BLaER1 treated with 17β-estradiol and CSF1 and Interleukin-3, amounts not matched to agents 10 nM and 100 nM (cell line): Measurements from ENCODE around the gene SLC35A2.
"Not testable (repeated sequence)": the region's sequence is repeated elsewhere in the genome, so short reads cannot be mapped to it uniquely, and the experiment has no call there.

Source experiments
- H3K27ac ChIP-seq, 11 experiments: shearing (Covaris generic); formaldehyde crosslinking; 2 replicates each; pipeline ENCODE4 v1.8.1; 2022
- H3K27me3 ChIP-seq, 11 experiments: shearing (Covaris generic); formaldehyde crosslinking; 2 replicates each; pipeline ENCODE4 v1.8.1; 2022
- H3K36me3 ChIP-seq, 11 experiments: shearing (Covaris generic); formaldehyde crosslinking; 2 replicates each; pipeline ENCODE4 v1.8.1; 2022
- H3K4me1 ChIP-seq, 10 experiments: shearing (Covaris generic); formaldehyde crosslinking; 2 replicates each; pipeline ENCODE4 v1.8.1; 2022
- H3K4me2 ChIP-seq, 11 experiments: shearing (Covaris generic); formaldehyde crosslinking; 2 replicates each; pipeline ENCODE4 v1.8.1; 2022
- H3K4me3 ChIP-seq, 10 experiments: shearing (Covaris generic); formaldehyde crosslinking; 2 replicates each; pipeline ENCODE4 v1.8.1; 2022
- H3K9ac ChIP-seq, 11 experiments: shearing (Covaris generic); formaldehyde crosslinking; 2 replicates each; pipeline ENCODE4 v1.8.1; 2022
- H3K9me3 ChIP-seq, 11 experiments: shearing (Covaris generic); formaldehyde crosslinking; replicated peaks in 1 of 11; 2 replicates each; pipeline ENCODE4 v1.8.1; 2022
- H4K20me1 ChIP-seq, 11 experiments: shearing (Covaris generic); formaldehyde crosslinking; 2 replicates each; pipeline ENCODE4 v1.8.1; 2022
- Cebpa-rat ChIP-seq, 11 experiments: shearing (Covaris generic); IDR thresholded peaks; 2 replicates each; pipeline ENCODE4 v1.8.1; 2022

SLC35A2 gene

GRCh38 chrX:48896611-48897011 lies 14.8 kb downstream of the SLC35A2 start:
- Histone ChIP-seq H3K27ac (peak overlapping the region; percentile 84 to 94 (median 90)), H3K4me1 (peaks cover 27 to 39% (median 33%) of the 10 kb centered on the region in 10 experiments), H3K4me3 (peak overlapping the region; percentile 67 to 84 (median 73)), H3K9ac (peak overlapping the region; percentile 87 to 94 (median 89)), H3K36me3 (peaks cover 7 to 46% (median 26%) of the 10 kb centered on the region in 11 experiments; a peak in 19 of 22 replicates), H4K20me1 (peaks cover 0 to 46% (median 28%) of the 10 kb centered on the region in 11 experiments; a peak in 13 of 22 replicates), H3K4me2 (peak overlapping the region; percentile 68 to 84 (median 77)), H3K9me3 (peaks cover 0 to 20% (median 3%) of the 10 kb centered on the region in 11 experiments; a peak in 7 of 22 replicates), H3K27me3 (peaks cover 0 to 32% (median 18%) of the 10 kb centered on the region in 11 experiments; a peak in 13 of 22 replicates)
- no peak for TF ChIP-seq Cebpa-rat (IDR thresholded peaks at IDR 0.05)

DNA sequence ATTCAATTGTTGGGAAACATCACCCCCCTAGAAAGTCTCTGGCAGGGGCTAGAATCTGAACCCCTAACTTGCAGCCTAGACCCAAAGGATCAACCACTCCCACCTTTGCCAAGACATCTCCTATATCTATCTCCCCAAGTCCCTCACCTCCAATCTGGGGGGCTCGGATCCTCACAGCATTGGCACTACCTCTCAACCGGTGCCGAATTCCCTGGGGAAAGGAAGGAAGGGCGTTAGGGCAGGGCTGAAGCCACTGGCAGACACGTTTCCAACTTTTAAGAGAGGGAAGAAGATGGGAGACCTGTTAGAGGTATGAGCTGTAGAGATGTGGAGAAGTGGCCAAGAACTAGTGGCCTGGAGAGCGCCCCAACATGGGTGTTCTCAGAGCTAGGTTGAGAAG lies 16.6 kb downstream of the SLC35A2 start:
- peaks cover 0 to 30% (median 13%) of the 10 kb centered on the region in 11 experiments; a peak in 11 of 22 replicates for H3K36me3 ChIP-seq
- H4K20me1 ChIP-seq: peaks cover 0 to 39% (median 19%) of the 10 kb centered on the region in 11 experiments; a peak in 11 of 22 replicates
- TF ChIP-seq Cebpa-rat (IDR thresholded peaks at IDR 0.05): no peak
- H3K4me2 ChIP-seq: no peak overlapping the region
- no peak overlapping the region for H3K27ac ChIP-seq
- H3K4me3 ChIP-seq: no peak overlapping the region
- no peak overlapping the region for H3K9ac ChIP-seq
- H3K9me3 ChIP-seq: peaks cover 0 to 21% (median 3%) of the 10 kb centered on the region in 11 experiments; a peak in 7 of 22 replicates
- peaks cover 28 to 41% (median 33%) of the 10 kb centered on the region in 10 experiments for H3K4me1 ChIP-seq
- H3K27me3 ChIP-seq: peaks cover 0 to 29% (median 11%) of the 10 kb centered on the region in 11 experiments; a peak in 12 of 22 replicates

GRCh38 chrX:48893556-48894348 lies 17.7 kb downstream of the SLC35A2 start:
- Histone ChIP-seq H3K9me3 (peaks cover 0 to 21% (median 3%) of the 10 kb centered on the region in 11 experiments; a peak in 7 of 22 replicates), H4K20me1 (peaks cover 0 to 29% (median 13%) of the 10 kb centered on the region in 11 experiments; a peak in 11 of 22 replicates), H3K27ac (no peak overlapping the region), H3K4me1 (peaks cover 18 to 33% (median 23%) of the 10 kb centered on the region in 10 experiments), H3K27me3 (peaks cover 0 to 32% (median 11%) of the 10 kb centered on the region in 11 experiments; a peak in 13 of 22 replicates), H3K9ac (0 out of 22 replicates have a peak overlapping the region, but pooled peaks of 1 of the 11 experiments have one; percentile 17), H3K4me2 (no peak overlapping the region), H3K4me3 (no peak overlapping the region), H3K36me3 (peaks cover 0 to 24% (median 13%) of the 10 kb centered on the region in 11 experiments; a peak in 10 of 22 replicates)
- TF ChIP-seq Cebpa-rat (IDR thresholded peaks at IDR 0.05): no peak

- Histone ChIP-seq H3K27ac (no peak overlapping the region), H3K4me2 (peak overlapping the region in 5 of 11 experiments; percentile 27 to 85 (median 64); a peak in 5 of 22 replicates), H3K9me3 (peaks cover 0 to 16% (median under 1%) of the 10 kb centered on the region in 11 experiments; a peak in 7 of 22 replicates), H4K20me1 (peaks cover 0 to 28% (median 9%) of the 10 kb centered on the region in 11 experiments; a peak in 7 of 22 replicates), H3K27me3 (peaks cover 0 to 32% (median 11%) of the 10 kb centered on the region in 11 experiments; a peak in 13 of 22 replicates), H3K4me1 (peaks cover 15 to 29% (median 21%) of the 10 kb centered on the region in 10 experiments; a peak in 19 of 20 replicates), H3K4me3 (no peak overlapping the region), H3K36me3 (peaks cover 0 to 24% (median 13%) of the 10 kb centered on the region in 11 experiments; a peak in 10 of 22 replicates), H3K9ac (peak overlapping the region in 2 of 11 experiments; percentile 17 to 71; a peak in 2 of 22 replicates)
- TF ChIP-seq Cebpa-rat (IDR thresholded peaks at IDR 0.05): no peak
Observed at GRCh38 chrX:48892896-48893295, 18.6 kb downstream of the SLC35A2 start.

- Histone ChIP-seq H3K27me3 (peaks cover 0 to 39% (median 11%) of the 10 kb centered on the region in 11 experiments; a peak in 14 of 22 replicates), H3K36me3 (peaks cover 0 to 24% (median 13%) of the 10 kb centered on the region in 11 experiments; a peak in 10 of 22 replicates), H3K4me2 (peak overlapping the region; percentile 61 to 92 (median 79)), H3K9me3 (peaks cover 0 to 6% (median 0%) of the 10 kb centered on the region in 11 experiments; a peak in 2 of 22 replicates), H3K4me3 (peak overlapping the region; percentile 54 to 72 (median 62)), H3K27ac (peak overlapping the region in 8 of 11 experiments; percentile 9 to 51 (median 24); a peak in 10 of 22 replicates), H3K9ac (peak overlapping the region; percentile 52 to 73 (median 70)), H4K20me1 (peaks cover 0 to 27% (median 9%) of the 10 kb centered on the region in 11 experiments; a peak in 7 of 22 replicates), H3K4me1 (peaks cover 13 to 28% (median 19%) of the 10 kb centered on the region in 10 experiments; a peak in 19 of 20 replicates)
- TF ChIP-seq Cebpa-rat (IDR thresholded peaks at IDR 0.05): no peak
Observed at GRCh38 chrX:48891402-48892288, 19.8 kb downstream of the SLC35A2 start.

GRCh38 chrX:48890934-48891401 lies 20.5 kb downstream of the SLC35A2 start:
- H3K9ac ChIP-seq: peak overlapping the region; percentile 52 to 73 (median 70)
- H3K27me3 ChIP-seq: peaks cover 0 to 42% (median 11%) of the 10 kb centered on the region in 11 experiments; a peak in 14 of 22 replicates
- H3K27ac ChIP-seq: peak overlapping the region in 8 of 11 experiments; percentile 9 to 51 (median 24); a peak in 10 of 22 replicates
- H3K4me1 ChIP-seq: peaks cover 7 to 22% (median 12%) of the 10 kb centered on the region in 10 experiments; a peak in 17 of 20 replicates
- no peak for TF ChIP-seq Cebpa-rat (IDR thresholded peaks at IDR 0.05)
- H3K36me3 ChIP-seq: peaks cover 0 to 24% (median 13%) of the 10 kb centered on the region in 11 experiments; a peak in 10 of 22 replicates
- H3K4me3 ChIP-seq: peak overlapping the region; percentile 54 to 72 (median 62)
- H3K4me2 ChIP-seq: peak overlapping the region; percentile 61 to 92 (median 78)
- peaks cover 0 to 6% (median 0%) of the 10 kb centered on the region in 11 experiments; a peak in 1 of 22 replicates for H3K9me3 ChIP-seq
- H4K20me1 ChIP-seq: peaks cover 0 to 20% (median 3%) of the 10 kb centered on the region in 11 experiments; a peak in 5 of 22 replicates

DNA sequence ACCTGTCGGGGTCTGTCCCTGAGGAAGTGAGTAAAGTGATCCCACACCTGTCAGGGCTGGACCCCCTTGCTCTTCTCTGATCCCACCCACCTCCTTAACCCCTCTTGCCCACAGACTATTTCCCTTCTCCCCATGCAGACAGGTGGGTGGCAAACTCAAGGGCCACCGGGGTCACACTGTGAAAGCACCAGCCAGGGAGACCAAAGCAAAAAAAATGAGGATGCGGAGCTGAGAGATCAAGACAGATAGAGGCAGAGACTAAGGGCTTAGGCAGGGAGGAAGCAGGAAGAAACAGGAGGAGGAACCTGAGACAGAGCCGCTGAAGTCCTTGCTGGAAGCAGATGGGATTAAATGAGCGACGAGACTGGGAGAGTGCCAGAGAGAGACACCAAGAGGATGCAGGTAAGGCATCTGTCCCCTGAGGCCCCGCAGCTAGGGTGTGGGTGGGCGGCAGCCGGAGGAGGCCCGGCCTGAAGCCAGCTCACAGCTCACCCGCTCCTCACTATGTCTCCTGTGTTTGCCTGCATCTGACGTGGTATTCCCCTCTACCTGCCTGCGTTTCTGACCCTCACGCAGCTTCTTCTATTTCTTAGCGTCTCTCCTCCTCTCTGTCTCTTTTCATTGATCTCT lies 21.0 kb downstream of the SLC35A2 start:
- TF ChIP-seq Cebpa-rat (IDR thresholded peaks at IDR 0.05): no peak
- Histone ChIP-seq H3K27me3 (peaks cover 0 to 42% (median 11%) of the 10 kb centered on the region in 11 experiments; a peak in 14 of 22 replicates), H3K27ac (peak overlapping the region in 3 of 11 experiments; percentile 29 to 51 (median 41); a peak in 3 of 22 replicates), H3K36me3 (peaks cover 0 to 24% (median 13%) of the 10 kb centered on the region in 11 experiments; a peak in 10 of 22 replicates), H3K4me1 (peaks cover 7 to 18% (median 11%) of the 10 kb centered on the region in 10 experiments; a peak in 15 of 20 replicates), H3K4me2 (peak overlapping the region; percentile 61 to 92 (median 78)), H3K4me3 (peak overlapping the region; percentile 54 to 72 (median 62); a peak in 19 of 20 replicates), H3K9ac (peak overlapping the region in 10 of 11 experiments; percentile 52 to 73 (median 69); a peak in 20 of 22 replicates), H3K9me3 (peaks cover 0 to 6% (median 0%) of the 10 kb centered on the region in 11 experiments; a peak in 1 of 22 replicates), H4K20me1 (peaks cover 0 to 16% (median 3%) of the 10 kb centered on the region in 11 experiments; a peak in 4 of 22 replicates)

GRCh38 chrX:48886586-48886985 lies 24.9 kb downstream of the SLC35A2 start:
- H3K27ac ChIP-seq, H3K9me3 ChIP-seq, H3K4me2 ChIP-seq, H3K9ac ChIP-seq, H3K4me1 ChIP-seq, H3K4me3 ChIP-seq, H4K20me1 ChIP-seq, H3K36me3 ChIP-seq: not testable (repeated sequence)
- peaks cover 0 to 46% (median 25%) of the 10 kb centered on the region in 11 experiments; a peak in 16 of 22 replicates for H3K27me3 ChIP-seq
